SK-N-SH treated with all-trans-retinoic acid at 6 μM for 48 hours (cell line): ENCODE results near the gene ZP3.

Experiments
- ATAC-seq: fragments of 200-7000 bp; cut with Tn5 transposase; 3 replicates; pipeline ENCODE4 v1.9.1; 2020; ENCODE audit warnings: mild to moderate bottlenecking, moderate library complexity
- ARNTL ChIP-seq: fragments of 450-650 bp; formaldehyde crosslinking; IDR thresholded peaks from 2 replicates; pipeline ENCODE4 v1.5.0; 2020; ENCODE audit warnings: low read depth, mild to moderate bottlenecking, moderate library complexity, borderline replicate concordance
- BACH2 ChIP-seq: fragments of 250-450 bp; sonication (Bioruptor Pico); IDR thresholded peaks from 2 replicates; pipeline ENCODE4 v1.9.0; 2021; ENCODE audit warnings: mild to moderate bottlenecking, borderline replicate concordance
- CSDC2 ChIP-seq: fragments of 250-450 bp; sonication (Bioruptor Pico); IDR thresholded peaks from 2 replicates; pipeline ENCODE4 v1.5.0; 2020; ENCODE audit warnings: mild to moderate bottlenecking, moderate library complexity
- CSRNP3 ChIP-seq: fragments of 250-450 bp; sonication (Bioruptor Pico); IDR thresholded peaks from 2 replicates; pipeline ENCODE4 v1.5.1; 2021; ENCODE audit warnings: mild to moderate bottlenecking, moderate library complexity
- ESRRG ChIP-seq: fragments of 250-450 bp; sonication (Bioruptor Pico); IDR thresholded peaks from 2 replicates; pipeline ENCODE4 v1.6.1; 2021; ENCODE audit warnings: mild to moderate bottlenecking
- GLIS3 ChIP-seq: fragments of 250-450 bp; sonication (Bioruptor Pico); IDR thresholded peaks from 2 replicates; pipeline ENCODE4 v1.5.0; 2020; ENCODE audit warnings: mild to moderate bottlenecking, moderate library complexity
- ISL1 ChIP-seq: fragments of 250-450 bp; sonication (Bioruptor Pico); IDR thresholded peaks from 2 replicates; pipeline ENCODE4 v2.1.2; 2022; ENCODE audit warnings: mild to moderate bottlenecking, moderate library complexity
- OSR1 ChIP-seq: fragments of 250-450 bp; sonication (Bioruptor Pico); IDR thresholded peaks from 2 replicates; pipeline ENCODE4 v1.8.0; 2022; ENCODE audit warnings: moderate library complexity, mild to moderate bottlenecking, inconsistent platforms
- POU6F1 ChIP-seq: fragments of 250-450 bp; sonication (Bioruptor Pico); IDR thresholded peaks from 2 replicates; pipeline ENCODE4 v1.8.0; 2021; ENCODE audit warnings: low read depth, mild to moderate bottlenecking, moderate library complexity, borderline replicate concordance
- PPARA ChIP-seq: fragments of 250-450 bp; sonication (Bioruptor Pico); IDR thresholded peaks from 2 replicates; pipeline ENCODE4 v1.5.0; 2020; ENCODE audit warnings: mild to moderate bottlenecking, borderline replicate concordance
- RARB ChIP-seq: fragments of 250-450 bp; sonication (Bioruptor Pico); IDR thresholded peaks from 2 replicates; pipeline ENCODE4 v1.8.0; 2021; ENCODE audit warnings: mild to moderate bottlenecking, moderate library complexity
- SNAI2 ChIP-seq: fragments of 250-450 bp; sonication (Bioruptor Pico); IDR thresholded peaks from 2 replicates; pipeline ENCODE4 v1.5.0; 2020; ENCODE audit warnings: mild to moderate bottlenecking, moderate library complexity
- TCF4 ChIP-seq: fragments of 250-450 bp; sonication (Bioruptor Pico); IDR thresholded peaks from 2 replicates; pipeline ENCODE4 v1.8.0; 2021; ENCODE audit warnings: mild to moderate bottlenecking, moderate library complexity, borderline replicate concordance
- TOX ChIP-seq: fragments of 250-450 bp; sonication (Bioruptor Pico); IDR thresholded peaks from 2 replicates; pipeline ENCODE4 v1.8.0; 2021; ENCODE audit warnings: mild to moderate bottlenecking, moderate library complexity, borderline replicate concordance
- TSHZ2 ChIP-seq: fragments of 250-450 bp; sonication (Bioruptor Pico); IDR thresholded peaks from 2 replicates; pipeline ENCODE4 v1.5.0; 2020; ENCODE audit warnings: mild to moderate bottlenecking, moderate library complexity
- ZC3H10 ChIP-seq: fragments of 250-450 bp; sonication (Bioruptor Pico); IDR thresholded peaks from 2 replicates; pipeline ENCODE4 v1.5.1; 2021; ENCODE audit warnings: mild to moderate bottlenecking, moderate library complexity
- ZFP3 ChIP-seq: fragments of 250-450 bp; sonication (Bioruptor Pico); IDR thresholded peaks from 2 replicates; pipeline ENCODE4 v1.5.0; 2020; ENCODE audit warnings: mild to moderate bottlenecking, moderate library complexity
- ZFP30 ChIP-seq: fragments of 450-650 bp; formaldehyde crosslinking; IDR thresholded peaks from 2 replicates; pipeline ENCODE4 v1.5.0; 2022; ENCODE audit warnings: mild to moderate bottlenecking, moderate library complexity
- ZNF565 ChIP-seq: fragments of 450-650 bp; formaldehyde crosslinking; conservative IDR thresholded peaks from 2 replicates; pipeline ENCODE4 v1.5.0; 2020; ENCODE audit warnings: low read depth, mild to moderate bottlenecking, moderate library complexity
- ZNF70 ChIP-seq: fragments of 450-650 bp; formaldehyde crosslinking; IDR thresholded peaks from 2 replicates; pipeline ENCODE4 v1.5.0; 2020; ENCODE audit warnings: mild to moderate bottlenecking, moderate library complexity
- ZNF8 ChIP-seq: fragments of 450-650 bp; formaldehyde crosslinking; IDR thresholded peaks from 2 replicates; pipeline ENCODE4 v1.5.0; 2020; ENCODE audit warnings: mild to moderate bottlenecking, moderate library complexity
- TF ChIP-seq, protein P1 (sequence below): fragments of 250-450 bp; sonication (Bioruptor Pico); IDR thresholded peaks from 2 replicates; pipeline ENCODE4 v1.8.0; 2020; ENCODE audit warnings: mild to moderate bottlenecking, moderate library complexity, borderline replicate concordance
- TF ChIP-seq, protein P2 (sequence below): fragments of 250-450 bp; sonication (Bioruptor Pico); IDR thresholded peaks from 2 replicates; pipeline ENCODE4 v1.5.1; 2020; ENCODE audit warnings: low read depth, mild to moderate bottlenecking, moderate library complexity

The ZP3 gene

DNA sequence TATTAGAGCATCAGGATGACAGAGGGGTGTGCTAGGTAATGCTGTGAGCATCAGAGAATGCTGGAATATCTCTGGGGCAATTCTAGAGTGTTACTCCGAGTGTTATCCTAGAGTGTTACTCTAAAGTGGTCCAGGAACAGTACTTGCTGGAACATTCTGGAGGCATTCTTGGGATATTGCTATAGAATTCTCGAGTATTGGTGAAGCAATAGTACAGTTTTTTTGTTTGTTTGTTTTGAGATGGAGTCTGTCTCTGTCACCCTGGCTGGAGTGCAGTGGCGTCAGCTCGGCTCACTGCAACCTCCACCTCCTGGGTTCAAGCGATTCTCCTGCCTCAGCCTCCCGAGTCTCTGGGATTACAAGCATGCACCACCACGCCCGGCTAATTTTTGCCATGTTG, 27.9 kb upstream of the ZP3 start (continued):
- TF ChIP-seq TSHZ2 (no peak), GLIS3 (CRISPR knock-in tag) (no peak), SNAI2 (CRISPR knock-in tag) (no peak), ZNF70 (no peak), ARNTL (CRISPR knock-in tag) (no peak), ZNF565 (CRISPR knock-in tag) (no peak)
- TF ChIP-seq, protein P1, sequence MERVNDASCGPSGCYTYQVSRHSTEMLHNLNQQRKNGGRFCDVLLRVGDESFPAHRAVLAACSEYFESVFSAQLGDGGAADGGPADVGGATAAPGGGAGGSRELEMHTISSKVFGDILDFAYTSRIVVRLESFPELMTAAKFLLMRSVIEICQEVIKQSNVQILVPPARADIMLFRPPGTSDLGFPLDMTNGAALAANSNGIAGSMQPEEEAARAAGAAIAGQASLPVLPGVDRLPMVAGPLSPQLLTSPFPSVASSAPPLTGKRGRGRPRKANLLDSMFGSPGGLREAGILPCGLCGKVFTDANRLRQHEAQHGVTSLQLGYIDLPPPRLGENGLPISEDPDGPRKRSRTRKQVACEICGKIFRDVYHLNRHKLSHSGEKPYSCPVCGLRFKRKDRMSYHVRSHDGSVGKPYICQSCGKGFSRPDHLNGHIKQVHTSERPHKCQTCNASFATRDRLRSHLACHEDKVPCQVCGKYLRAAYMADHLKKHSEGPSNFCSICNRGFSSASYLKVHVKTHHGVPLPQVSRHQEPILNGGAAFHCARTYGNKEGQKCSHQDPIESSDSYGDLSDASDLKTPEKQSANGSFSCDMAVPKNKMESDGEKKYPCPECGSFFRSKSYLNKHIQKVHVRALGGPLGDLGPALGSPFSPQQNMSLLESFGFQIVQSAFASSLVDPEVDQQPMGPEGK (CRISPR knock-in tag): no peak
- TF ChIP-seq, all 23 proteins: peak for 0

DNA sequence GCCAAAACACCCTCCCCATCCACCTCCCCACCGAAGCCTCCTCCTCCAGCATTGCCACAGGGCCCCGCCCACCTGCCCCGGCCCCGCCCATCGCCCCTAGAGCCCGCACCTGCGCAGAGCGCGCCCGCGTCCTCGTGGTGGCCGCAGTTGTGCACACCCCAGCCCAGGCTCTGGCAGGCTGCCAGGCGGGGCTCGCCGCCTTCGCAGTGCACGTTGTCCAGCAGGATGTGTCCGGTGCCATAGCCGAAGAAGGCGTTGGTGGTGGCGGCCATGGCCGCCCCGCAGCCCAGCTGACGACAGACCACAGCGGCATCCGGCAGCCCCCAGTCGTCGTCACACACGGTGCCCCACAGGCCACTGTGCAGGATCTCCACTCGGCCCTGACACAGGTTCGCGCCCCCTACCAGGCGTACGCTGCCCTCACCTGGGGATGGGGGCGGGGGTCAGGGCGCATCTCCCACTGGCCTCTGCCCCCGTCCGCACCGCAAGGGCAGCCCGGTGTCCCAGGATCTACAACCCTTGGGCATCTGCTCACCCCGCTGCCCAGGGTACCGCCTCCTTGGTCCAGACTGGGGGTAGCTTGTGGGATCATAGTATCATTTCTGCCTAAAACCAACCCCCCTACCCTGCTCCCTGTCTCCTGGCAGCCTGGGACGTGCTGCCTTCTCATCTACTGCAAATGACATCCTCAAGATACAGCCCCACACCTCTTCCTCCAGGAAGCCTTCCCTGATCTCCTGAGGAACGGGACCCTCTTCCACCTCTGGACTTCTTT, 27.2 kb upstream of the ZP3 start:
- no peak for TF ChIP-seq OSR1 (CRISPR knock-in tag)
- no peak for TF ChIP-seq ZNF565 (CRISPR knock-in tag)
- TF ChIP-seq POU6F1: no peak
- no peak; the same call in 1 of the 2 replicates for TF ChIP-seq GLIS3 (CRISPR knock-in tag)
- TF ChIP-seq SNAI2 (CRISPR knock-in tag): peak; percentile 16; the same call in 1 of the 2 replicates
- peak; percentile 89 for TF ChIP-seq TSHZ2
- TF ChIP-seq ESRRG: no peak; the same call in 1 of the 2 replicates
- TF ChIP-seq TCF4 (CRISPR knock-in tag): no peak
- TF ChIP-seq ZFP3 (CRISPR knock-in tag): peak; percentile 41; the same call in 1 of the 2 replicates
- TF ChIP-seq, protein P1 (CRISPR knock-in tag): no peak
- no peak for TF ChIP-seq ISL1 (CRISPR knock-in tag)
- TF ChIP-seq BACH2 (CRISPR knock-in tag): no peak
- TF ChIP-seq CSDC2 (CRISPR knock-in tag): no peak
- TF ChIP-seq TOX (CRISPR knock-in tag): no peak
- no peak for TF ChIP-seq ARNTL (CRISPR knock-in tag)
- TF ChIP-seq ZNF70: no peak
- TF ChIP-seq ZNF8 (CRISPR knock-in tag): no peak
- TF ChIP-seq CSRNP3 (CRISPR knock-in tag): no peak
- TF ChIP-seq PPARA (CRISPR knock-in tag): no peak
- TF ChIP-seq RARB: no peak
- no peak for TF ChIP-seq ZFP30 (CRISPR knock-in tag)
- no peak for TF ChIP-seq ZC3H10 (CRISPR knock-in tag)
- TF ChIP-seq, protein P2, sequence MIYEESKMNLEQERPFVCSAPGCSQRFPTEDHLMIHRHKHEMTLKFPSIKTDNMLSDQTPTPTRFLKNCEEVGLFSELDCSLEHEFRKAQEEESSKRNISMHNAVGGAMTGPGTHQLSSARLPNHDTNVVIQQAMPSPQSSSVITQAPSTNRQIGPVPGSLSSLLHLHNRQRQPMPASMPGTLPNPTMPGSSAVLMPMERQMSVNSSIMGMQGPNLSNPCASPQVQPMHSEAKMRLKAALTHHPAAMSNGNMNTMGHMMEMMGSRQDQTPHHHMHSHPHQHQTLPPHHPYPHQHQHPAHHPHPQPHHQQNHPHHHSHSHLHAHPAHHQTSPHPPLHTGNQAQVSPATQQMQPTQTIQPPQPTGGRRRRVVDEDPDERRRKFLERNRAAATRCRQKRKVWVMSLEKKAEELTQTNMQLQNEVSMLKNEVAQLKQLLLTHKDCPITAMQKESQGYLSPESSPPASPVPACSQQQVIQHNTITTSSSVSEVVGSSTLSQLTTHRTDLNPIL (CRISPR knock-in tag): no peak
- ATAC-seq: peak; percentile 77
